Vagina (tissue), 2 donors: Measurements from ENCODE around the gene MAP3K20. TPM values are rescaled to one million over a fixed set of nuclear protein-coding genes. Genes with fewer than 3 reads are reported as not detected.

Experiments used
- DNase-seq, 2 donors: peaks; one replicate each; pipeline ENCODE4 v3.0.0-alpha.2; 2017; ENCODE audit errors: extremely low spot score in 2 of 2
- H3K27ac ChIP-seq: fragments of 200-600 bp; sonication (generic); one replicate; pipeline ENCODE4 v1.5.1; 2019
- H3K27me3 ChIP-seq: fragments of 200-600 bp; sonication (generic); one replicate; pipeline ENCODE4 v1.5.1; 2019
- H3K36me3 ChIP-seq, 2 donors: fragments of 200-600 bp; sonication (generic); one replicate each; pipeline ENCODE4 v1.5.1; 2017 to 2019
- H3K4me1 ChIP-seq: fragments of 200-600 bp; sonication (generic); one replicate; pipeline ENCODE4 v1.5.1; 2019
- H3K4me3 ChIP-seq, 2 donors: fragments of 200-600 bp; sonication (generic); 1 replicate in 1 of 2; 2 replicates in 1 of 2; pipeline ENCODE4 v1.5.1; 2016 to 2019
- H3K9me3 ChIP-seq: fragments of 200-600 bp; sonication (generic); one replicate; pipeline ENCODE4 v1.5.1; 2019
- POLR2A ChIP-seq, 2 donors: fragments of 450-650 bp; IDR thresholded peaks; one replicate each; pipeline ENCODE4 v1.6.1; 2017; ENCODE audit warnings: antibody characterized with exemption in 2 of 2, mild to moderate bottlenecking in 2 of 2, moderate library complexity in 2 of 2
- POLR2AphosphoS5 ChIP-seq, 2 donors: sonication (generic); formaldehyde crosslinking; IDR thresholded peaks; one replicate each; pipeline ENCODE4 v1.9.0; 2017; ENCODE audit warnings: antibody characterized with exemption in 2 of 2, mild to moderate bottlenecking in 2 of 2, low read depth in 1 of 2; ENCODE audit not compliant: insufficient read depth in 1 of 2
- intact Hi-C: fragments of 100-400 bp; cut with DNase I; formaldehyde crosslinking; loops from one replicate; pipeline ENCODE4 v1.15.1; 2023
- total RNA-seq: library from RNA; depleted of rRNA; stranded (reverse); fragments of >200 nt; gene quantifications from one replicate; pipeline ENCODE4 v1.2.3, GENCODE V29; 2016
- TF ChIP-seq, protein P1 (sequence below), 3 experiments: fragments of 450-650 bp in 2 of 3; fragments of 200-600 bp in 1 of 3; sonication (generic) in 1 of 3; IDR thresholded peaks; one replicate each; pipeline ENCODE4 v1.5.1; 2017 to 2019; ENCODE audit warnings: antibody characterized with exemption in 3 of 3, mild to moderate bottlenecking in 2 of 3, moderate library complexity in 2 of 3

The MAP3K20 gene
- total RNA-seq, 1 donor from 2014 or later = 59.4 TPM

DNA sequence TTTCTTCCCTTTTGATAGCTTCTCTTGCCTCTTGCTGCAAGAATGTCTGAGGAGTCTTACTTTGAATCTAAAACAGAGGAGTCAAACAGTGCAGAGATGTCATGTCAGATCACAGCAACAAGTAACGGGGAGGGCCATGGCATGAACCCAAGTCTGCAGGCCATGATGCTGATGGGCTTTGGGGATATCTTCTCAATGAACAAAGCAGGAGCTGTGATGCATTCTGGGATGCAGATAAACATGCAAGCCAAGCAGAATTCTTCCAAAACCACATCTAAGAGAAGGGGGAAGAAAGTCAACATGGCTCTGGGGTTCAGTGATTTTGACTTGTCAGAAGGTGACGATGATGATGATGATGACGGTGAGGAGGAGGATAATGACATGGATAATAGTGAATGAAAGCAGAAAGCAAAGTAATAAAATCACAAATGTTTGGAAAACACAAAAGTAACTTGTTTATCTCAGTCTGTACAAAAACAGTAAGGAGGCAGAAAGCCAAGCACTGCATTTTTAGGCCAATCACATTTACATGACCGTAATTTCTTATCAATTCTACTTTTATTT lies 145.6 kb downstream of the MAP3K20 start:
- no peak overlapping the region for H3K27ac ChIP-seq
- TF ChIP-seq POLR2AphosphoS5 (IDR thresholded peaks at IDR 0.05; ENCODE audit: insufficient read depth in 1 of 2, low read depth in 1 of 2) (no peak), POLR2A (IDR thresholded peaks at IDR 0.05) (no peak)
- TF ChIP-seq, protein P1, sequence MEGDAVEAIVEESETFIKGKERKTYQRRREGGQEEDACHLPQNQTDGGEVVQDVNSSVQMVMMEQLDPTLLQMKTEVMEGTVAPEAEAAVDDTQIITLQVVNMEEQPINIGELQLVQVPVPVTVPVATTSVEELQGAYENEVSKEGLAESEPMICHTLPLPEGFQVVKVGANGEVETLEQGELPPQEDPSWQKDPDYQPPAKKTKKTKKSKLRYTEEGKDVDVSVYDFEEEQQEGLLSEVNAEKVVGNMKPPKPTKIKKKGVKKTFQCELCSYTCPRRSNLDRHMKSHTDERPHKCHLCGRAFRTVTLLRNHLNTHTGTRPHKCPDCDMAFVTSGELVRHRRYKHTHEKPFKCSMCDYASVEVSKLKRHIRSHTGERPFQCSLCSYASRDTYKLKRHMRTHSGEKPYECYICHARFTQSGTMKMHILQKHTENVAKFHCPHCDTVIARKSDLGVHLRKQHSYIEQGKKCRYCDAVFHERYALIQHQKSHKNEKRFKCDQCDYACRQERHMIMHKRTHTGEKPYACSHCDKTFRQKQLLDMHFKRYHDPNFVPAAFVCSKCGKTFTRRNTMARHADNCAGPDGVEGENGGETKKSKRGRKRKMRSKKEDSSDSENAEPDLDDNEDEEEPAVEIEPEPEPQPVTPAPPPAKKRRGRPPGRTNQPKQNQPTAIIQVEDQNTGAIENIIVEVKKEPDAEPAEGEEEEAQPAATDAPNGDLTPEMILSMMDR (IDR thresholded peaks at IDR 0.05) = no peak
- intact Hi-C loops = no loop called here
- H3K4me3 ChIP-seq = no peak overlapping the region
- H3K27me3 ChIP-seq = no peaks in the 10 kb centered on the region
- H3K9me3 ChIP-seq = no peaks in the 10 kb centered on the region
- no peaks in the 10 kb centered on the region for H3K36me3 ChIP-seq
- peaks cover 8% of the 10 kb centered on the region for H3K4me1 ChIP-seq
- no peak for DNase-seq

DNA sequence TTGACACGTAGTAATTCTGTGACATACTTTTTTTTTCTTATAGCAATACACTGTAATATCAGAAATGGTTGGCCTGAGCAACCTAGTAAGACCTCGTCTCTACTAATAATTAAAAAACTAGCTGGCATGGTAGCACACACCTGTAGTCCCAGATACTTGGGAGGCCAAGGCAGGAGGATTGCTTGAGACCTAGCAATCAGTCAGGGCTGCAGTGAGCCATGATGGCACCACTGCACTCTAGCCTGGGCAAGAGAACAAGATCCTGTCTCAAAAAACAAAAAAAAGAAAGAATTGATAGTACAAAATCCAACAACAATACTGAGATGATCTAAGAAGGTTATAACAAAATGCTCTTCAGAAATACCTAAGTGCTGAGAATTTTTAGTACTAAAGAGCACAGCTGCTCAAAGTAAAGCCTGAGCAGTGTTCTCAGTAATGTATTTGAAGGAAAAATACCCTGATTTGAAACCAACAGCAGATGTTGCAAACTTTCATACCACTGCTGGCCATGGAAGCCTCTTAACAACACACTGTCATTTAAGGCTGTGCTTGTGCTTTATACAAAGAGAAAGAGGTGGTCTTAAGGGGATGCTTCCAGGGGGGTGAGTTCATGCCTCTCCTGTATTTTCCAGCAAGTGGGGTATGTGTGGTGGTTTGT lies 146.4 kb downstream of the MAP3K20 start:
- H3K27ac ChIP-seq = no peak overlapping the region
- H3K27me3 ChIP-seq = no peaks in the 10 kb centered on the region
- no peak overlapping the region for H3K4me3 ChIP-seq
- no peaks in the 10 kb centered on the region for H3K9me3 ChIP-seq
- H3K36me3 ChIP-seq = no peaks in the 10 kb centered on the region
- intact Hi-C loops = no loop called here
- no peak for DNase-seq
- H3K4me1 ChIP-seq = peaks cover 8% of the 10 kb centered on the region
- TF ChIP-seq, protein P1 (IDR thresholded peaks at IDR 0.05) = no peak
- TF ChIP-seq POLR2A (IDR thresholded peaks at IDR 0.05) = no peak
- no peak for TF ChIP-seq POLR2AphosphoS5 (IDR thresholded peaks at IDR 0.05; ENCODE audit: insufficient read depth in 1 of 2, low read depth in 1 of 2)

DNA sequence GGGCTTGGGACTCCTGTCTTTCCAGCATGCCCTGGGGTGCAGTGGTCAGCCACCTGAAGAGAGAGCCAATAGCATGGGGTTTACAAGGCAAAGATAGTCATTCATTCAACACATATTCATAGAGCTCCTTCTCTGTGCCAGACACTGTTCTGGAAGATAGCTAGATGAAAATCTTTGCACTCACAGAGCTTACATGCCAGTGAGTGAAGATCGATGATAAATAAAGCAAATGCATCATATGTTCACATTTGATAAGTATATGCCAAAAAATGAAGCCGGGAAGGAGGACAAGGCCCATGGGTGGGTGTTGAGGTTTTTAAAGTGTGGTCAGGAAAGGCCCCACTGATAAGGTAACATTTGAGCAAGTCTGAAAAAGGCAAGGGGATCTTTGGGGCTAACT lies 148.2 kb downstream of the MAP3K20 start:
- TF ChIP-seq, protein P1 (IDR thresholded peaks at IDR 0.05) = no peak
- TF ChIP-seq POLR2A (IDR thresholded peaks at IDR 0.05) = no peak
- TF ChIP-seq POLR2AphosphoS5 (IDR thresholded peaks at IDR 0.05; ENCODE audit: insufficient read depth in 1 of 2, low read depth in 1 of 2) = no peak

DNA sequence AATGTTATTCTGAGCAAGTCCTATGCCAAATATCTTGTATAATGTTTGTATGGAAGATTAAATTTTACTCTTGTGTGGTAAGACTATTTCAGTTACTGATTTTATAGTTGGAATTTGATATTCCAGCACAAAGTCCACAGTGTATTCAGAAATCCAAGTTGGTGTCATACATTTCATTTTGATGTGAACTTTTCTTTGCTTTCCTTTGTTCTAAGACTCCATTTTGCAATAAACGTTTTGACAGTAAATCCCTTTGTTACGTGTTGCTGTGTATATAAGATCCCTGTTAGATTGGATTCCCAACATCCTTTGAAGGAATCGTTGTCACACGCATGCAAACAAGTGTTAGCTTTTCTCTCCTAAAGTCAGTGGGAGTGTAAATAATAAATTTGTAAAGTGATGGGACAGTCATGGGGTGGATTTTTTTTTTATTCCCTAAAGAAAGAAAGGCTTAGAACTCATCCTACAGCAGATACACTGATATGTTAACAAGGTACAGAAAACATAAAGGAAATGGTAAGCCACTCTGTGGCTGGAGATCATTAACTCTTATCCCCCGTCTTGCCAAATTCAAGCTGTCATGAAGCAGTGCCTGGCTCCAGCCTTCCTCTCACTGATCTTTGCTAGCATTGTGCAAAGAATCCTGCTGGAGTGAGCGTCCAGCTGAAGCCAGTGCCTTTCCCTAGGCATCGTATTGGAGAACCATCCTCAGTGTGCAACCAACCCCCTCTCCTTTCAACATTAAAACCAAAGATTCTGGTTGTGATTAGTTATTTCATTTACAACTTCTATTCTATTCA lies 151.5 kb downstream of the MAP3K20 start:
- no peaks in the 10 kb centered on the region for H3K27me3 ChIP-seq
- no peak for DNase-seq
- intact Hi-C loops = no loop called here
- no peaks in the 10 kb centered on the region for H3K9me3 ChIP-seq
- peaks cover 0 to under 1% of the 10 kb centered on the region in 2 donors for H3K36me3 ChIP-seq
- no peak overlapping the region for H3K27ac ChIP-seq
- peaks cover 6% of the 10 kb centered on the region for H3K4me1 ChIP-seq
- no peak for TF ChIP-seq POLR2A (IDR thresholded peaks at IDR 0.05)
- TF ChIP-seq, protein P1 (IDR thresholded peaks at IDR 0.05) = no peak
- TF ChIP-seq POLR2AphosphoS5 (IDR thresholded peaks at IDR 0.05; ENCODE audit: insufficient read depth in 1 of 2, low read depth in 1 of 2) = no peak
- no peak overlapping the region for H3K4me3 ChIP-seq

More for the DNA sequence above, 148.2 kb downstream of the MAP3K20 start:
- no peak for DNase-seq
- no peaks in the 10 kb centered on the region for H3K4me1 ChIP-seq
- no peak overlapping the region for H3K4me3 ChIP-seq
- H3K9me3 ChIP-seq = no peaks in the 10 kb centered on the region
- no peaks in the 10 kb centered on the region for H3K27me3 ChIP-seq
- intact Hi-C loops = no loop called here
- H3K27ac ChIP-seq = no peak overlapping the region
- H3K36me3 ChIP-seq = no peaks in the 10 kb centered on the region
